Measurements from ENCODE around the gene HPCAL1.

The HPCAL1 gene

GRCh38 chr2:10415048-10415447 lies 112.3 kb downstream of the HPCAL1 start:
- no peak for TF ChIP-seq POLR2A (IDR thresholded peaks at IDR 0.05; ENCODE audit: low read depth, low read length)
- no peak for TF ChIP-seq POLR2AphosphoS5 (IDR thresholded peaks at IDR 0.05; ENCODE audit: low read depth, low read length)
- no peak for TF ChIP-seq SPI1 (IDR thresholded peaks at IDR 0.05; ENCODE audit: low read depth, low read length)
- TF ChIP-seq POU2F2 (IDR thresholded peaks at IDR 0.05; ENCODE audit: low read depth, low read length) = no peak
- TF ChIP-seq PAX5 (IDR thresholded peaks at IDR 0.05; ENCODE audit: insufficient read depth, low read length, severe bottlenecking) = no peak
- TF ChIP-seq TAF1 (IDR thresholded peaks at IDR 0.05; ENCODE audit: low read depth, low read length) = no peak
- FAIRE-seq = no peak
- no peak for DNase-seq (ENCODE audit: insufficient read length, low spot score)

- no peak for TF ChIP-seq POLR2AphosphoS5 (IDR thresholded peaks at IDR 0.05; ENCODE audit: low read depth, low read length)
- no peak for TF ChIP-seq PAX5 (IDR thresholded peaks at IDR 0.05; ENCODE audit: insufficient read depth, low read length, severe bottlenecking)
- no peak for TF ChIP-seq POLR2A (IDR thresholded peaks at IDR 0.05; ENCODE audit: low read depth, low read length)
- TF ChIP-seq TAF1 (IDR thresholded peaks at IDR 0.05; ENCODE audit: low read depth, low read length) = no peak
- no peak for TF ChIP-seq SPI1 (IDR thresholded peaks at IDR 0.05; ENCODE audit: low read depth, low read length)
- no peak for TF ChIP-seq POU2F2 (IDR thresholded peaks at IDR 0.05; ENCODE audit: low read depth, low read length)
- DNase-seq (ENCODE audit: insufficient read length, low spot score) (no peak), FAIRE-seq (no peak)
Observed at GRCh38 chr2:10415640-10416039, 112.9 kb downstream of the HPCAL1 start.

GRCh38 chr2:10417551-10418335 lies 115.0 kb downstream of the HPCAL1 start:
- no peak for DNase-seq (ENCODE audit: insufficient read length, low spot score)
- no peak for FAIRE-seq
- TF ChIP-seq POU2F2 (IDR thresholded peaks at IDR 0.05; ENCODE audit: low read depth, low read length) = no peak
- TF ChIP-seq POLR2A (IDR thresholded peaks at IDR 0.05; ENCODE audit: low read depth, low read length) = no peak
- TF ChIP-seq TAF1 (IDR thresholded peaks at IDR 0.05; ENCODE audit: low read depth, low read length) = no peak
- no peak for TF ChIP-seq POLR2AphosphoS5 (IDR thresholded peaks at IDR 0.05; ENCODE audit: low read depth, low read length)
- no peak for TF ChIP-seq SPI1 (IDR thresholded peaks at IDR 0.05; ENCODE audit: low read depth, low read length)
- TF ChIP-seq PAX5 (IDR thresholded peaks at IDR 0.05; ENCODE audit: insufficient read depth, low read length, severe bottlenecking) = no peak

GRCh38 chr2:10419553-10420257 lies 117.0 kb downstream of the HPCAL1 start:
- no peak for TF ChIP-seq POU2F2 (IDR thresholded peaks at IDR 0.05; ENCODE audit: low read depth, low read length)
- no peak for TF ChIP-seq POLR2AphosphoS5 (IDR thresholded peaks at IDR 0.05; ENCODE audit: low read depth, low read length)
- TF ChIP-seq SPI1 (IDR thresholded peaks at IDR 0.05; ENCODE audit: low read depth, low read length) = no peak
- TF ChIP-seq TAF1 (IDR thresholded peaks at IDR 0.05; ENCODE audit: low read depth, low read length) = no peak
- DNase-seq (ENCODE audit: insufficient read length, low spot score) (no peak), FAIRE-seq (no peak)

- no peak for TF ChIP-seq SPI1 (IDR thresholded peaks at IDR 0.05; ENCODE audit: low read depth, low read length)
- TF ChIP-seq PAX5 (IDR thresholded peaks at IDR 0.05; ENCODE audit: insufficient read depth, low read length, severe bottlenecking) = no peak
- no peak for TF ChIP-seq POU2F2 (IDR thresholded peaks at IDR 0.05; ENCODE audit: low read depth, low read length)
- no peak for TF ChIP-seq POLR2AphosphoS5 (IDR thresholded peaks at IDR 0.05; ENCODE audit: low read depth, low read length)
- no peak for TF ChIP-seq POLR2A (IDR thresholded peaks at IDR 0.05; ENCODE audit: low read depth, low read length)
- no peak for TF ChIP-seq TAF1 (IDR thresholded peaks at IDR 0.05; ENCODE audit: low read depth, low read length)
- DNase-seq (ENCODE audit: insufficient read length, low spot score) (no peak), FAIRE-seq (no peak)
Observed at GRCh38 chr2:10422251-10422650, 119.5 kb downstream of the HPCAL1 start.

GRCh38 chr2:10422732-10423399 lies 120.2 kb downstream of the HPCAL1 start:
- DNase-seq (ENCODE audit: insufficient read length, low spot score) (no peak), FAIRE-seq (no peak)
- TF ChIP-seq POLR2A (IDR thresholded peaks at IDR 0.05; ENCODE audit: low read depth, low read length) = no peak
- no peak for TF ChIP-seq SPI1 (IDR thresholded peaks at IDR 0.05; ENCODE audit: low read depth, low read length)
- no peak for TF ChIP-seq TAF1 (IDR thresholded peaks at IDR 0.05; ENCODE audit: low read depth, low read length)
- no peak for TF ChIP-seq PAX5 (IDR thresholded peaks at IDR 0.05; ENCODE audit: insufficient read depth, low read length, severe bottlenecking)
- TF ChIP-seq POLR2AphosphoS5 (IDR thresholded peaks at IDR 0.05; ENCODE audit: low read depth, low read length) = no peak
- no peak for TF ChIP-seq POU2F2 (IDR thresholded peaks at IDR 0.05; ENCODE audit: low read depth, low read length)

GRCh38 chr2:10423400-10423774 lies 120.7 kb downstream of the HPCAL1 start:
- DNase-seq (ENCODE audit: insufficient read length, low spot score) = no peak
- no peak for FAIRE-seq

GRCh38 chr2:10424051-10424450 lies 121.3 kb downstream of the HPCAL1 start:
- TF ChIP-seq POLR2AphosphoS5 (IDR thresholded peaks at IDR 0.05; ENCODE audit: low read depth, low read length) (no peak), POLR2A (IDR thresholded peaks at IDR 0.05; ENCODE audit: low read depth, low read length) (no peak), PAX5 (IDR thresholded peaks at IDR 0.05; ENCODE audit: insufficient read depth, low read length, severe bottlenecking) (no peak), TAF1 (IDR thresholded peaks at IDR 0.05; ENCODE audit: low read depth, low read length) (no peak), POU2F2 (IDR thresholded peaks at IDR 0.05; ENCODE audit: low read depth, low read length) (no peak), SPI1 (IDR thresholded peaks at IDR 0.05; ENCODE audit: low read depth, low read length) (no peak)
- DNase-seq (ENCODE audit: insufficient read length, low spot score) = no peak
- FAIRE-seq = no peak

More at GRCh38 chr2:10423400-10423774, 120.7 kb downstream of the HPCAL1 start:
- TF ChIP-seq POLR2AphosphoS5 (IDR thresholded peaks at IDR 0.05; ENCODE audit: low read depth, low read length) (no peak), POLR2A (IDR thresholded peaks at IDR 0.05; ENCODE audit: low read depth, low read length) (no peak), SPI1 (IDR thresholded peaks at IDR 0.05; ENCODE audit: low read depth, low read length) (no peak), TAF1 (IDR thresholded peaks at IDR 0.05; ENCODE audit: low read depth, low read length) (no peak), PAX5 (IDR thresholded peaks at IDR 0.05; ENCODE audit: insufficient read depth, low read length, severe bottlenecking) (no peak), POU2F2 (IDR thresholded peaks at IDR 0.05; ENCODE audit: low read depth, low read length) (no peak)

All from GM12891 (cell line).